H9 (cell line): ENCODE data around the gene FBXO34. TPM values are rescaled to one million over a fixed set of nuclear protein-coding genes. Genes with fewer than 3 reads are reported as not detected.
A peak's percentile ranks its signal among the peaks of the same experiment; 100 is the strongest.

Experiments
- DNase-seq: peaks from one replicate; pipeline ENCODE4 v3.0.0-alpha.2; 2017
- H2AFZ ChIP-seq: one replicate; pipeline ENCODE4 v1.6.1; 2013; ENCODE audit warnings: mild to moderate bottlenecking, low read length, control low read depth, moderate library complexity
- H2AK5ac ChIP-seq: 2 replicates; pipeline ENCODE4 v1.6.1; 2013; ENCODE audit warnings: low read length, control low read depth, mixed read lengths; ENCODE audit not compliant: insufficient read length
- H2BK120ac ChIP-seq: one replicate; pipeline ENCODE4 v1.6.1; 2013; ENCODE audit warnings: low read depth, mild to moderate bottlenecking, low read length, control low read depth, inconsistent platforms; ENCODE audit not compliant: poor library complexity, severe bottlenecking
- H2BK12ac ChIP-seq: 2 replicates; pipeline ENCODE4 v1.6.1; 2013; ENCODE audit warnings: low read length, control low read depth, mixed read lengths, low read depth; ENCODE audit not compliant: insufficient read length
- H2BK15ac ChIP-seq: 2 replicates; pipeline ENCODE4 v1.6.1; 2013; ENCODE audit warnings: low read depth, low read length, control low read depth
- H2BK20ac ChIP-seq: one replicate; pipeline ENCODE4 v1.6.1; 2013; ENCODE audit warnings: low read depth, mild to moderate bottlenecking, low read length, control low read depth, inconsistent platforms; ENCODE audit not compliant: poor library complexity, severe bottlenecking
- H2BK5ac ChIP-seq: 2 replicates; pipeline ENCODE4 v1.6.1; 2013; ENCODE audit warnings: low read length, control low read depth, mixed read lengths; ENCODE audit not compliant: insufficient read length
- H3K14ac ChIP-seq: 2 replicates; pipeline ENCODE4 v1.6.1; 2013; ENCODE audit warnings: low read length, control low read depth; ENCODE audit not compliant: insufficient read depth
- H3K18ac ChIP-seq: 2 replicates; pipeline ENCODE4 v1.6.1; 2013; ENCODE audit warnings: low read depth, mild to moderate bottlenecking, mixed read lengths, low read length, control low read depth; ENCODE audit not compliant: insufficient read length
- H3K23ac ChIP-seq: 2 replicates; pipeline ENCODE4 v1.6.1; 2013; ENCODE audit warnings: low read length, control low read depth, mixed read lengths, low read depth; ENCODE audit not compliant: insufficient read length
- H3K23me2 ChIP-seq: 2 replicates; pipeline ENCODE4 v1.6.1; 2013; ENCODE audit warnings: low read depth, mild to moderate bottlenecking, mixed read lengths, low read length, control low read depth; ENCODE audit not compliant: insufficient read length, poor library complexity, severe bottlenecking
- H3K27ac ChIP-seq: 2 replicates; pipeline ENCODE4 v1.5.1; 2013; ENCODE audit warnings: low read length, control low read depth, mixed read lengths, low read depth; ENCODE audit not compliant: insufficient read length
- H3K27me3 ChIP-seq: 2 replicates; pipeline ENCODE4 v1.6.1; 2013; ENCODE audit warnings: low read length, control low read depth, inconsistent platforms; ENCODE audit not compliant: insufficient read depth
- H3K4ac ChIP-seq: 2 replicates; pipeline ENCODE4 v1.6.1; 2013; ENCODE audit warnings: low read depth, mild to moderate bottlenecking, control low read depth, inconsistent platforms, low read length, moderate library complexity
- H3K4me1 ChIP-seq: 2 replicates; pipeline ENCODE4 v1.6.1; 2013; ENCODE audit warnings: low read length, control low read depth, inconsistent platforms; ENCODE audit not compliant: insufficient read depth
- H3K4me2 ChIP-seq: 2 replicates; pipeline ENCODE4 v1.6.1; 2013; ENCODE audit warnings: low read length, control low read depth, mixed read lengths; ENCODE audit not compliant: insufficient read length, insufficient read depth
- H3K56ac ChIP-seq: 2 replicates; pipeline ENCODE4 v1.6.1; 2013; ENCODE audit warnings: low read depth, mild to moderate bottlenecking, mixed read lengths, low read length, control low read depth; ENCODE audit not compliant: insufficient read length
- H3K79me1 ChIP-seq: 2 replicates; pipeline ENCODE4 v1.6.1; 2013; ENCODE audit warnings: low read depth, mild to moderate bottlenecking, moderate library complexity, low read length, control low read depth, inconsistent platforms; ENCODE audit not compliant: insufficient read depth, poor library complexity, severe bottlenecking
- H3K79me2 ChIP-seq: 2 replicates; pipeline ENCODE4 v1.6.1; 2013; ENCODE audit warnings: low read length, control low read depth, inconsistent platforms; ENCODE audit not compliant: insufficient read depth
- H3K9ac ChIP-seq: 2 replicates; pipeline ENCODE4 v1.6.1; 2013; ENCODE audit warnings: low read length, control low read depth, mixed read lengths; ENCODE audit not compliant: insufficient read length; ENCODE audit errors: extremely low read depth
- H3K9me3 ChIP-seq: one replicate; pipeline ENCODE4 v1.6.1; 2013; ENCODE audit warnings: low read depth, low read length, inconsistent platforms; ENCODE audit not compliant: control insufficient read depth
- H3T11ph ChIP-seq: one replicate; pipeline ENCODE4 v1.6.1; 2013; ENCODE audit warnings: mild to moderate bottlenecking, low read length, control low read depth, inconsistent platforms
- H4K20me1 ChIP-seq: one replicate; pipeline ENCODE4 v1.6.1; 2013; ENCODE audit not compliant: control insufficient read depth, insufficient read length, insufficient read depth
- H4K5ac ChIP-seq: 2 replicates; pipeline ENCODE4 v1.6.1; 2013; ENCODE audit warnings: low read depth, mild to moderate bottlenecking, mixed read lengths, low read length, control low read depth; ENCODE audit not compliant: insufficient read length
- H4K8ac ChIP-seq: replicated peaks from 2 replicates; pipeline ENCODE4 v1.6.1; 2013; ENCODE audit warnings: low read length, control low read depth, mixed read lengths, low read depth; ENCODE audit not compliant: insufficient read length
- H4K91ac ChIP-seq: 2 replicates; pipeline ENCODE4 v1.6.1; 2013; ENCODE audit warnings: low read depth, mild to moderate bottlenecking, moderate library complexity, mixed read lengths, low read length, control low read depth; ENCODE audit not compliant: insufficient read length
- H3K27ac Mint-ChIP-seq, 3 experiments: 2 replicates in 2 of 3; 3 replicates in 1 of 3; pipeline ENCODE4 v1.8.0; 2020 to 2021; ENCODE audit warnings: mixed read lengths in 3 of 3, mild to moderate bottlenecking in 1 of 3, moderate library complexity in 1 of 3
- H3K27me3 Mint-ChIP-seq: 2 replicates; pipeline ENCODE4 v1.8.0; 2021; ENCODE audit warnings: low read depth, mild to moderate bottlenecking, moderate library complexity, mixed read lengths
- H3K36me3 Mint-ChIP-seq, 3 experiments: 2 replicates in 2 of 3; 3 replicates in 1 of 3; pipeline ENCODE4 v1.8.0; 2020 to 2021; ENCODE audit warnings: low read depth in 3 of 3, mixed read lengths in 3 of 3; ENCODE audit not compliant: insufficient read depth in 1 of 3
- H3K4me1 Mint-ChIP-seq, 2 experiments: 2 replicates each; pipeline ENCODE4 v1.8.0; 2020; ENCODE audit warnings: mixed read lengths in 2 of 2
- H3K4me3 Mint-ChIP-seq, 2 experiments: 2 replicates in 1 of 2; 3 replicates in 1 of 2; pipeline ENCODE4 v1.8.0; 2020 to 2021; ENCODE audit warnings: mild to moderate bottlenecking in 2 of 2, mixed read lengths in 2 of 2, moderate library complexity in 1 of 2
- H3K9me3 Mint-ChIP-seq, 2 experiments: 2 replicates in 1 of 2; 3 replicates in 1 of 2; pipeline ENCODE4 v1.8.0; 2020; ENCODE audit warnings: mild to moderate bottlenecking in 2 of 2, mixed read lengths in 2 of 2, moderate library complexity in 1 of 2
- WGBS: extraction: QIAGEN DNeasy Blood & Tissue Kit; methylation state at CpG from one replicate; pipeline ENCODE4 v1.1.7; 2013; ENCODE audit warnings: missing lambda C conversion rate, low lambda C conversion rate, mixed read lengths; ENCODE audit not compliant: insufficient read length; ENCODE audit errors: extremely low coverage; 5-methylcytosine and 5-hydroxymethylcytosine counted together
- total RNA-seq: library from RNA; stranded (reverse); gene quantifications from 2 replicates; pipeline ENCODE4 v1.2.1, GENCODE V29; 2021
- TF ChIP-seq, protein P1 (sequence below): fragments of 200-600 bp; sonication (generic); conservative IDR thresholded peaks from 3 replicates; pipeline ENCODE4 v1.8.0; 2021; ENCODE audit warnings: antibody characterized with exemption, mild to moderate bottlenecking

The FBXO34 gene
- total RNA-seq, 1 experiment from 2014 or later: 12.0 TPM

GRCh38 chr14:55302367-55303124 is 31.3 kb downstream of the FBXO34 start:
- Histone ChIP-seq H3K4ac (no peak overlapping the region), H3K23me2 (no peaks in the 10 kb centered on the region), H2BK5ac (no peak overlapping the region), H3K9ac (no peak overlapping the region), H3T11ph (no peak overlapping the region), H2BK20ac (no peak overlapping the region), H2AFZ (no peak overlapping the region), H3K14ac (no peak overlapping the region), H2BK120ac (no peak overlapping the region), H3K9me3 (no peaks in the 10 kb centered on the region), H3K4me2 (no peak overlapping the region), H4K8ac (no peak overlapping the region), H2BK12ac (no peak overlapping the region), H4K91ac (no peak overlapping the region), H3K4me1 (peaks cover 9% of the 10 kb centered on the region; the same call in 1 of the 2 replicates), H3K27me3 (no peaks in the 10 kb centered on the region), H3K27ac (no peak overlapping the region), H3K23ac (no peak overlapping the region), H2AK5ac (no peak overlapping the region), H3K79me1 (peaks cover 3% of the 10 kb centered on the region), H3K79me2 (peaks cover 2% of the 10 kb centered on the region; the same call in 1 of the 2 replicates), H4K5ac (no peak overlapping the region), H3K56ac (no peak overlapping the region), H2BK15ac (no peak overlapping the region), H3K18ac (no peak overlapping the region), H4K20me1 (no peaks in the 10 kb centered on the region)
- TF ChIP-seq, protein P1, sequence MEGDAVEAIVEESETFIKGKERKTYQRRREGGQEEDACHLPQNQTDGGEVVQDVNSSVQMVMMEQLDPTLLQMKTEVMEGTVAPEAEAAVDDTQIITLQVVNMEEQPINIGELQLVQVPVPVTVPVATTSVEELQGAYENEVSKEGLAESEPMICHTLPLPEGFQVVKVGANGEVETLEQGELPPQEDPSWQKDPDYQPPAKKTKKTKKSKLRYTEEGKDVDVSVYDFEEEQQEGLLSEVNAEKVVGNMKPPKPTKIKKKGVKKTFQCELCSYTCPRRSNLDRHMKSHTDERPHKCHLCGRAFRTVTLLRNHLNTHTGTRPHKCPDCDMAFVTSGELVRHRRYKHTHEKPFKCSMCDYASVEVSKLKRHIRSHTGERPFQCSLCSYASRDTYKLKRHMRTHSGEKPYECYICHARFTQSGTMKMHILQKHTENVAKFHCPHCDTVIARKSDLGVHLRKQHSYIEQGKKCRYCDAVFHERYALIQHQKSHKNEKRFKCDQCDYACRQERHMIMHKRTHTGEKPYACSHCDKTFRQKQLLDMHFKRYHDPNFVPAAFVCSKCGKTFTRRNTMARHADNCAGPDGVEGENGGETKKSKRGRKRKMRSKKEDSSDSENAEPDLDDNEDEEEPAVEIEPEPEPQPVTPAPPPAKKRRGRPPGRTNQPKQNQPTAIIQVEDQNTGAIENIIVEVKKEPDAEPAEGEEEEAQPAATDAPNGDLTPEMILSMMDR: no peak
- peaks cover 37% of the 10 kb centered on the region in 2 experiments for H3K4me1 Mint-ChIP-seq
- no CpG with 5 or more reads among the region's 5 CpGs for WGBS
- H3K27ac Mint-ChIP-seq: peak overlapping the region in 2 of 3 experiments; percentile 54 to 71; a peak in 3 of 7 replicates
- no peaks in the 10 kb centered on the region for H3K27me3 Mint-ChIP-seq
- no peaks in the 10 kb centered on the region for H3K9me3 Mint-ChIP-seq
- peaks cover 3 to 12% (median 9%) of the 10 kb centered on the region in 3 experiments; a peak in 5 of 7 replicates for H3K36me3 Mint-ChIP-seq
- H3K4me3 Mint-ChIP-seq: no peak overlapping the region
- DNase-seq: no peak
